GM19372 (cell line): ENCODE measurements around the gene MGAT1.

Source experiments
- ATAC-seq: cut with Tn5 transposase; IDR thresholded peaks from one replicate; pipeline ENCODE4 v1.9.1; 2021; ENCODE audit warnings: mild to moderate bottlenecking, low read depth, moderate library complexity; ENCODE audit not compliant: unreplicated experiment

Gene MGAT1

DNA sequence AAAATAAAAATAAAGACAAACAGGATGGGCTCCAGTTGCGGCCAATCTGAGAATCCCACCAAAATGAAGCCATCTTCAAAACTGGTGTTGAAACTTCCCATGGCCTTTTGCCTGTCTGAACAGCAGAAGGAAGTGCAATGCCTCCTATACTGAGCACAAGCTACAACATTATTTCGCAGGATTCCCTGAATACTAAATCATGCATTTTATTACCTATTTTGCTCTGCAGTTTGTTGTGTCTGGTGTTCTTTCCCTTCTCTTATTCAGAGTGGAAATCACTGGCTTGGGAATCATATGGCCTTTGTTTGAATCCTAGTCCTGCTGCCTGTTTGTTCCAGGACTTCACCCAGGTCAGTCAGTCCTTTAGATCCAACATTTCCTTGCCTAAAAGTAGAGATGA is 62.6 kb downstream of the MGAT1 start, which contains the start of gene OR2Y1:
TSS of gene OR2Y1 (minus strand) at position 101 of the 400 bp plus-strand sequence. CDS start at position 101, 0 bp downstream.
- no peak for ATAC-seq

DNA sequence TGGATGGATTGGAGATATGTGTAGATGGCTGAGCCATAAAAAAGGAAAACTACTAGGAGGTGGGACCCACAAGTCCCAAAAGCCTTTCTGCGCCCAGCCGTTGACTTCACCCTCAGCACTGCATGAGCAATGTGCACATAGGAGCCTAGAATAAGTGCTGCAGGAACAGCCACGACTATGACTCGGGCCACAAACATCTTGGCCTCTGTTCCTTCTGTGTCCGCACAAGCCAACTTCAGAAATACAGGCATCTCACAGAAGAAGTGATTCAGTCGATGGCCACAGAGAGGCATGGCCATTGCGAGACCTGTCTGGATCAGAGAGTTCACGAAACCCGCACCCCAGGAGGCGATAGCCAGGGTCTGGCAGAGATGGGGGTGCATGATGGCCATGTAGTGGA is 63.3 kb downstream of the MGAT1 start:
- ATAC-seq = no peak

DNA sequence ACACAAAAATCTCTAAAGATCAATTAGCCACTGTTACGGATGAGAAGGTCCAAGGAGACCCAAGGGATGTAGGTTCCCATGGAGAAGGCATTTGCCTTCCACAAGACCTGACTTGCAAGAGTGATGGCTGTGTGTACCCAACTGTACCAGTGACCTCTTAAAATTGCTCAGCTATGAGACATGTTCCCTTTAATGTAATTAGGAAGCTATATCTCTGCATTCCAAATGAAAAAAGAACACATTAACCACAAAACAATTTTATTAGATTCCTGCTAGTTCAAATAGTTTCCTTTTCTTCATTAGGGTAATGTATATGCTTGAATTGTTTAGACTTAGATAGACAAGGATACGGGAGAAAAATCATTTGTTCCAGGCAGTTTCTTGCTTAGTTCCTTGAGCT is 66.1 kb downstream of the MGAT1 start:
- no peak for ATAC-seq
